Stimulated activated naive CD8-positive, alpha-beta T cell treated with anti-CD3 and anti-CD28 coated beads, Interleukin-15, Interleukin-2, amounts not matched to agents 100 ng/mL and 50 ng/mL, for 24 hours (primary cell): ENCODE results near the gene FSTL4.

Source experiments
- H3K27ac Mint-ChIP-seq: one replicate; pipeline ENCODE4 v1.8.0; 2021; ENCODE audit warnings: mild to moderate bottlenecking, mixed read lengths
- H3K27me3 Mint-ChIP-seq: one replicate; pipeline ENCODE4 v1.8.0; 2021; ENCODE audit warnings: mixed read lengths
- H3K36me3 Mint-ChIP-seq: one replicate; pipeline ENCODE4 v1.8.0; 2021; ENCODE audit warnings: low read depth, mixed read lengths
- H3K4me1 Mint-ChIP-seq: one replicate; pipeline ENCODE4 v1.8.0; 2021; ENCODE audit warnings: low read depth, mixed read lengths
- H3K4me3 Mint-ChIP-seq: one replicate; pipeline ENCODE4 v1.8.0; 2021; ENCODE audit warnings: mild to moderate bottlenecking, mixed read lengths
- H3K9me3 Mint-ChIP-seq: one replicate; pipeline ENCODE4 v1.8.0; 2021; ENCODE audit warnings: mixed read lengths

FSTL4 gene

GRCh38 chr5:133523013-133523658 is 89.2 kb downstream of the FSTL4 start:
- Mint-ChIP-seq H3K27ac (no peak overlapping the region), H3K36me3 (no peaks in the 10 kb centered on the region), H3K4me3 (no peak overlapping the region), H3K4me1 (no peaks in the 10 kb centered on the region), H3K27me3 (peaks cover 5% of the 10 kb centered on the region), H3K9me3 (no peaks in the 10 kb centered on the region)

GRCh38 chr5:133521801-133522200 is 90.5 kb downstream of the FSTL4 start:
- Mint-ChIP-seq H3K36me3 (no peaks in the 10 kb centered on the region), H3K4me3 (no peak overlapping the region), H3K27ac (no peak overlapping the region), H3K9me3 (no peaks in the 10 kb centered on the region), H3K27me3 (peaks cover 5% of the 10 kb centered on the region), H3K4me1 (no peaks in the 10 kb centered on the region)

GRCh38 chr5:133520991-133521706 is 91.2 kb downstream of the FSTL4 start:
- Mint-ChIP-seq H3K9me3 (no peaks in the 10 kb centered on the region), H3K4me3 (no peak overlapping the region), H3K27ac (no peak overlapping the region), H3K36me3 (no peaks in the 10 kb centered on the region), H3K27me3 (peaks cover 8% of the 10 kb centered on the region), H3K4me1 (no peaks in the 10 kb centered on the region)

GRCh38 chr5:133520062-133520461 is 92.3 kb downstream of the FSTL4 start:
- no peaks in the 10 kb centered on the region for H3K36me3 Mint-ChIP-seq
- H3K4me1 Mint-ChIP-seq = no peaks in the 10 kb centered on the region
- H3K9me3 Mint-ChIP-seq = no peaks in the 10 kb centered on the region
- H3K27ac Mint-ChIP-seq = no peak overlapping the region
- no peak overlapping the region for H3K4me3 Mint-ChIP-seq
- peaks cover 8% of the 10 kb centered on the region for H3K27me3 Mint-ChIP-seq

- peaks cover 8% of the 10 kb centered on the region for H3K27me3 Mint-ChIP-seq
- H3K4me3 Mint-ChIP-seq = no peak overlapping the region
- H3K27ac Mint-ChIP-seq = no peak overlapping the region
- no peaks in the 10 kb centered on the region for H3K36me3 Mint-ChIP-seq
- no peaks in the 10 kb centered on the region for H3K4me1 Mint-ChIP-seq
- no peaks in the 10 kb centered on the region for H3K9me3 Mint-ChIP-seq
These were observed 93.2 kb downstream of the FSTL4 start for GRCh38 chr5:133519191-133519590.

GRCh38 chr5:133514456-133514855 is 97.9 kb downstream of the FSTL4 start:
- Mint-ChIP-seq H3K4me1 (no peaks in the 10 kb centered on the region), H3K4me3 (no peak overlapping the region), H3K27ac (no peak overlapping the region), H3K27me3 (peaks cover 19% of the 10 kb centered on the region), H3K9me3 (no peaks in the 10 kb centered on the region), H3K36me3 (no peaks in the 10 kb centered on the region)

- H3K36me3 Mint-ChIP-seq = no peaks in the 10 kb centered on the region
- H3K4me3 Mint-ChIP-seq = no peak overlapping the region
- peaks cover 19% of the 10 kb centered on the region for H3K27me3 Mint-ChIP-seq
- no peaks in the 10 kb centered on the region for H3K9me3 Mint-ChIP-seq
- no peaks in the 10 kb centered on the region for H3K4me1 Mint-ChIP-seq
- H3K27ac Mint-ChIP-seq = no peak overlapping the region
These were observed 99.4 kb downstream of the FSTL4 start for GRCh38 chr5:133512896-133513295.

GRCh38 chr5:133511653-133512235 is 100.6 kb downstream of the FSTL4 start:
- no peak overlapping the region for H3K4me3 Mint-ChIP-seq
- H3K9me3 Mint-ChIP-seq = no peaks in the 10 kb centered on the region
- peaks cover 19% of the 10 kb centered on the region for H3K27me3 Mint-ChIP-seq
- no peaks in the 10 kb centered on the region for H3K36me3 Mint-ChIP-seq
- H3K27ac Mint-ChIP-seq = no peak overlapping the region
- H3K4me1 Mint-ChIP-seq = no peaks in the 10 kb centered on the region

- H3K4me1 Mint-ChIP-seq = no peaks in the 10 kb centered on the region
- H3K27me3 Mint-ChIP-seq = peaks cover 15% of the 10 kb centered on the region
- no peaks in the 10 kb centered on the region for H3K36me3 Mint-ChIP-seq
- no peak overlapping the region for H3K27ac Mint-ChIP-seq
- no peak overlapping the region for H3K4me3 Mint-ChIP-seq
- no peaks in the 10 kb centered on the region for H3K9me3 Mint-ChIP-seq
These were observed 101.6 kb downstream of the FSTL4 start for GRCh38 chr5:133510634-133511262.

- Mint-ChIP-seq H3K4me1 (no peaks in the 10 kb centered on the region), H3K27ac (no peak overlapping the region), H3K9me3 (no peaks in the 10 kb centered on the region), H3K36me3 (no peaks in the 10 kb centered on the region), H3K4me3 (no peak overlapping the region), H3K27me3 (peaks cover 15% of the 10 kb centered on the region)
These were observed 102.6 kb downstream of the FSTL4 start for GRCh38 chr5:133509742-133510079.

GRCh38 chr5:133508845-133509741 is 103.2 kb downstream of the FSTL4 start:
- H3K9me3 Mint-ChIP-seq = no peaks in the 10 kb centered on the region
- peaks cover 15% of the 10 kb centered on the region for H3K27me3 Mint-ChIP-seq
- no peaks in the 10 kb centered on the region for H3K36me3 Mint-ChIP-seq
- no peak overlapping the region for H3K27ac Mint-ChIP-seq
- no peak overlapping the region for H3K4me3 Mint-ChIP-seq
- no peaks in the 10 kb centered on the region for H3K4me1 Mint-ChIP-seq

GRCh38 chr5:133508331-133508730 is 104.0 kb downstream of the FSTL4 start:
- peaks cover 15% of the 10 kb centered on the region for H3K27me3 Mint-ChIP-seq
- H3K27ac Mint-ChIP-seq = no peak overlapping the region

GRCh38 chr5:133506181-133506580 is 106.2 kb downstream of the FSTL4 start:
- H3K4me3 Mint-ChIP-seq = no peak overlapping the region
- peaks cover 9% of the 10 kb centered on the region for H3K27me3 Mint-ChIP-seq
- no peaks in the 10 kb centered on the region for H3K36me3 Mint-ChIP-seq
- H3K9me3 Mint-ChIP-seq = no peaks in the 10 kb centered on the region
- no peaks in the 10 kb centered on the region for H3K4me1 Mint-ChIP-seq
- H3K27ac Mint-ChIP-seq = no peak overlapping the region

More at GRCh38 chr5:133508331-133508730, 104.0 kb downstream of the FSTL4 start:
- Mint-ChIP-seq H3K36me3 (no peaks in the 10 kb centered on the region), H3K4me3 (no peak overlapping the region), H3K9me3 (no peaks in the 10 kb centered on the region), H3K4me1 (no peaks in the 10 kb centered on the region)

GRCh38 chr5:133503511-133503910 is 108.8 kb downstream of the FSTL4 start:
- Mint-ChIP-seq H3K27me3 (peaks cover 7% of the 10 kb centered on the region), H3K4me1 (no peaks in the 10 kb centered on the region), H3K9me3 (no peaks in the 10 kb centered on the region), H3K4me3 (no peak overlapping the region), H3K27ac (no peak overlapping the region), H3K36me3 (no peaks in the 10 kb centered on the region)
